Right lobe of liver (tissue), 6 donors: Measurements from ENCODE around the gene GFER. TPM values are rescaled to one million over a fixed set of nuclear protein-coding genes. Genes with fewer than 3 reads are reported as not detected.

Source experiments
- ATAC-seq, 4 donors: fragments of 200-7000 bp; cut with Tn5 transposase; one replicate each; pipeline ENCODE4 v1.9.1; 2020; ENCODE audit warnings: mild to moderate bottlenecking in 4 of 4, moderate library complexity in 4 of 4
- DNase-seq, 3 donors: peaks; one replicate each; pipeline ENCODE4 v3.0.0-alpha.2; 2020
- H3K27ac ChIP-seq, 3 donors: fragments of 200-600 bp; one replicate each; pipeline ENCODE4 v1.8.0; 2022
- H3K27me3 ChIP-seq, 2 donors: fragments of 200-600 bp; one replicate each; pipeline ENCODE4 v1.8.0; 2022
- H3K36me3 ChIP-seq, 4 donors: fragments of 200-600 bp; sonication (generic) in 1 of 4; one replicate each; pipeline versions ENCODE4 v1.5.1 to v1.8.0; 2017 to 2022; ENCODE audit warnings: control low read depth in 1 of 4
- H3K4me1 ChIP-seq, 4 donors: fragments of 200-600 bp; sonication (generic) in 1 of 4; one replicate each; pipeline versions ENCODE4 v1.5.1 to v1.8.0; 2017 to 2022; ENCODE audit warnings: control low read depth in 1 of 4
- H3K4me3 ChIP-seq, 3 donors: fragments of 200-600 bp; one replicate each; pipeline ENCODE4 v1.8.0; 2022
- H3K9me3 ChIP-seq, 4 donors: fragments of 200-600 bp; sonication (generic) in 1 of 4; one replicate each; pipeline versions ENCODE4 v1.5.1 to v1.8.0; 2017 to 2022; ENCODE audit warnings: control low read depth in 1 of 4
- POLR2A ChIP-seq: fragments of 450-650 bp; IDR thresholded peaks from one replicate; pipeline ENCODE4 v1.6.1; 2017; ENCODE audit warnings: antibody characterized with exemption, mild to moderate bottlenecking
- WGBS: methylation state at CpG from one replicate; pipeline ENCODE4 v1.1.6; 2018; ENCODE audit warnings: low coverage, low lambda C conversion rate; ENCODE audit not compliant: insufficient coverage; ENCODE audit errors: missing lambda C conversion rate; 5-methylcytosine and 5-hydroxymethylcytosine counted together
- intact Hi-C, 2 donors: fragments of 100-400 bp; cut with DNase I; formaldehyde crosslinking; loops; one replicate each; pipeline versions ENCODE4 v1.11.2 to v1.14.1; 2022
- total RNA-seq, 6 experiments: library from RNA; depleted of rRNA in 2 of 6; stranded (reverse); fragments of >200 nt in 2 of 6; fragmentation: NEBNext Ultra II Directional in 3 of 6; extraction: Animal tissue kit (Norgen Biotek cat#: 25700) in 3 of 6; gene quantifications; one replicate each; pipeline versions ENCODE4 v1.1.0 to v1.2.4, GENCODE V29; 2016 to 2023
- TF ChIP-seq, protein P1 (sequence below), 4 donors: fragments of 200-600 bp in 3 of 4; fragments of 450-650 bp in 1 of 4; IDR thresholded peaks; one replicate each; pipeline versions ENCODE4 v1.5.1 to v1.8.0; 2016 to 2022; ENCODE audit warnings: antibody characterized with exemption in 4 of 4, mild to moderate bottlenecking in 2 of 4
- donor health status: DM: no; HTN: yes; CAD: no.
- donor health status: DM: no; HTN: no; CAD: no.
- donor health status: DM: no; HTN: no; CAD: no.
- donor health status: DM: no; HTN: yes; CAD: no.
- donor health status: DM: no; HTN: yes; CAD: no.

The GFER gene
- total RNA-seq, 6 experiments from 2014 or later = 16.1 to 18.6 (median 18.0) TPM

DNA sequence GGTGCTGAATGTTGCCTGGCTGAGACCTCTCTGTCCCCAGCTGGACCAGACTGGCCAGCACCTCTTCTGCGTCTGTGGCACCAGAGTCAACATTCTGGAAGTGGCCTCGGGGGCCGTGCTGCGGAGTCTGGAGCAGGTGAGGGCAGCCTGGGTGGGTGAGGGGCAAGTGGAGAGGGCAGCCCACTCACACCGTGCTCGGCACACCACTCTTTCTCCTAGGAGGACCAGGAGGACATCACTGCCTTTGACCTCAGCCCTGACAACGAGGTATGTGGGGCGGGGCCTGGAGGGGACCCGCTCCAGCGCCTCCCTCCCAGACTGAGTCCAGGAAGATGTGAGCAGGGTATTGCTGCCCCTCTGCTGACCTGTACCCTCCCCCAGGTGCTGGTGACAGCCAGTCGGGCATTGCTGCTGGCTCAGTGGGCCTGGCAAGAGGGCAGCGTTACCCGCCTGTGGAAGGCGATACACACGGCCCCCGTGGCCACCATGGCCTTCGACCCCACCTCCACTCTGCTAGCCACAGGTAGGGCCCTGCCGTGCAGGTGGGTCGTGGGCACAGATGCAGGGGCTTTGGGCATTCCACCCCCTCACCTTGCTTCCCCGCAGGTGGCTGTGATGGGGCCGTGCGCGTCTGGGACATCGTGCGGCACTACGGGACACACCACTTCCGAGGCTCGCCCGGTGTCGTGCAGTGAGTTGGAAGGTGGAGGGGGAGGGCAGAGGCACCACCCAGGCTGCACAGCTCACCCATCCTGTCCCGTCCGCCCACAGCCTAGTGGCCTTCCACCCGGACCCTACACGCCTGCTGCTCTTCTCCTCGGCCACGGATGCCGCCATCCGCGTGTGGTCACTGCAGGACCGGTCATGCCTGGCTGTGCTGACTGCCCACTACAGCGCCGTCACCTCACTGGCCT, 9.6 kb upstream of the GFER start:
- no peak for ATAC-seq
- TF ChIP-seq, protein P1, sequence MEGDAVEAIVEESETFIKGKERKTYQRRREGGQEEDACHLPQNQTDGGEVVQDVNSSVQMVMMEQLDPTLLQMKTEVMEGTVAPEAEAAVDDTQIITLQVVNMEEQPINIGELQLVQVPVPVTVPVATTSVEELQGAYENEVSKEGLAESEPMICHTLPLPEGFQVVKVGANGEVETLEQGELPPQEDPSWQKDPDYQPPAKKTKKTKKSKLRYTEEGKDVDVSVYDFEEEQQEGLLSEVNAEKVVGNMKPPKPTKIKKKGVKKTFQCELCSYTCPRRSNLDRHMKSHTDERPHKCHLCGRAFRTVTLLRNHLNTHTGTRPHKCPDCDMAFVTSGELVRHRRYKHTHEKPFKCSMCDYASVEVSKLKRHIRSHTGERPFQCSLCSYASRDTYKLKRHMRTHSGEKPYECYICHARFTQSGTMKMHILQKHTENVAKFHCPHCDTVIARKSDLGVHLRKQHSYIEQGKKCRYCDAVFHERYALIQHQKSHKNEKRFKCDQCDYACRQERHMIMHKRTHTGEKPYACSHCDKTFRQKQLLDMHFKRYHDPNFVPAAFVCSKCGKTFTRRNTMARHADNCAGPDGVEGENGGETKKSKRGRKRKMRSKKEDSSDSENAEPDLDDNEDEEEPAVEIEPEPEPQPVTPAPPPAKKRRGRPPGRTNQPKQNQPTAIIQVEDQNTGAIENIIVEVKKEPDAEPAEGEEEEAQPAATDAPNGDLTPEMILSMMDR (IDR thresholded peaks at IDR 0.05) = no peak
- TF ChIP-seq POLR2A = no peak
- Histone ChIP-seq H3K27me3 (no peaks in the 10 kb centered on the region), H3K9me3 (no peaks in the 10 kb centered on the region), H3K27ac (no peak overlapping the region), H3K4me1 (peaks cover 0 to 17% (median 5%) of the 10 kb centered on the region in 4 donors), H3K4me3 (no peak overlapping the region), H3K36me3 (peaks cover 0 to 33% (median 10%) of the 10 kb centered on the region in 4 donors)
- DNase-seq = peak in 2 of 3 donors; percentile 23 to 56
- intact Hi-C loops = no loop called here
- WGBS = 80% methylated on average over 5 of the region's 42 CpGs

DNA sequence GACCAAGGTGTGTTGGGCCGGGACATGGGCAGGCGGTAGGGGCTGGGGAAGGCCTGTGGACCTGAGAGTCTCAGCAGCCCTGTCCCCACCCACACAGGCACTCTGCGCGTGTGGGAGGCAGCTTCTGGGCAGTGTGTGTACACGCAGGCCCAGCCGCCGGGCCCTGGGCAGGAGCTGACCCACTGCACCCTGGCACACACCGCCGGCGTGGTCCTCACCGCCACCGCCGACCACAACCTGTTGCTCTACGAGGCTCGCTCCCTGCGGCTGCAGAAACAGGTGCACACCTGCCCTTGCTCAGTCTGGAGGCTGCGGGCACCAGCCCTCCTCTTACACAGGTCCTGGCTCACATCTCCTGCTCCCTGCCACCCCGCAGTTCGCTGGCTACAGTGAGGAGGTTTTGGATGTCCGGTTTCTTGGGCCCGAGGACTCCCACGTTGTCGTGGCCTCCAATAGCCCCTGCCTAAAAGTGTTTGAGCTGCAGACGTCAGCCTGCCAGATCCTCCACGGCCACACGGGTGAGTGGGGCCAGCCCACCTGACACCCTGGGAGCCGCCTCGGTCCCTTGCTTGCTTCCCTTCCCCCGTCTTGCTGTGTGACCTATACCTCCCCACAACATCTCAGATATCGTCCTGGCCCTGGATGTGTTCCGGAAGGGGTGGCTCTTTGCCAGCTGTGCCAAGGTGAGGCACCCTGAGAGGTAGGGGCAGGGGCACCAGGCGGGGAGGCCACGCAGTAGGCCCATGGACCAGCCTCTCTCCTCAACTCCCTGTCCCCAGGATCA, 8.4 kb upstream of the GFER start:
- Histone ChIP-seq H3K27me3 (no peaks in the 10 kb centered on the region), H3K4me1 (peaks cover 0 to 17% (median 5%) of the 10 kb centered on the region in 4 donors), H3K9me3 (no peaks in the 10 kb centered on the region), H3K27ac (no peak overlapping the region), H3K36me3 (peaks cover 0 to 33% (median 10%) of the 10 kb centered on the region in 4 donors), H3K4me3 (no peak overlapping the region)
- 89% methylated on average over 12 of the region's 33 CpGs for WGBS
- TF ChIP-seq POLR2A = no peak
- TF ChIP-seq, protein P1 (IDR thresholded peaks at IDR 0.05) = no peak
- DNase-seq (peak in 2 of 3 donors; percentile 21 to 46), ATAC-seq (no peak)
- intact Hi-C loops = no loop called here

DNA sequence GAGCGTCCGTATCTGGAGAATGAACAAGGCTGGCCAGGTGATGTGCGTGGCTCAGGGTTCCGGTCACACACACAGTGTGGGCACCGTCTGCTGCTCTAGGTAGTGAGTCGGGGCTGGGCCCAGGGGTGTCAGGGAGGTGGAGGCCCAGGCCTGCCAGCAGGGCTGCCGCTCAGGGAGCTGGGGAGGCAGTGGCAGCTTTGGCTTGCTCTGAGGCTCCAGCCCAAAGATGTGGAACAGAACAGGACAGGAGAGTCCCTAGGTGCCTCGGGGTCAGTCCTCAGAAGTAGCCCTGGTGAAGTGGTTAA, 7.8 kb upstream of the GFER start:
- DNase-seq = no peak
- H3K9me3 ChIP-seq = no peaks in the 10 kb centered on the region
- intact Hi-C loops = no loop called here
- peaks cover 0 to 33% (median 10%) of the 10 kb centered on the region in 4 donors for H3K36me3 ChIP-seq
- peaks cover 0 to 12% (median 5%) of the 10 kb centered on the region in 4 donors for H3K4me1 ChIP-seq
- no CpG with 5 or more reads among the region's 8 CpGs for WGBS
- H3K27me3 ChIP-seq = no peaks in the 10 kb centered on the region
- no peak for TF ChIP-seq POLR2A
- TF ChIP-seq, protein P1 (IDR thresholded peaks at IDR 0.05) = no peak
- no peak overlapping the region for H3K27ac ChIP-seq
- no peak for ATAC-seq
- no peak overlapping the region for H3K4me3 ChIP-seq

DNA sequence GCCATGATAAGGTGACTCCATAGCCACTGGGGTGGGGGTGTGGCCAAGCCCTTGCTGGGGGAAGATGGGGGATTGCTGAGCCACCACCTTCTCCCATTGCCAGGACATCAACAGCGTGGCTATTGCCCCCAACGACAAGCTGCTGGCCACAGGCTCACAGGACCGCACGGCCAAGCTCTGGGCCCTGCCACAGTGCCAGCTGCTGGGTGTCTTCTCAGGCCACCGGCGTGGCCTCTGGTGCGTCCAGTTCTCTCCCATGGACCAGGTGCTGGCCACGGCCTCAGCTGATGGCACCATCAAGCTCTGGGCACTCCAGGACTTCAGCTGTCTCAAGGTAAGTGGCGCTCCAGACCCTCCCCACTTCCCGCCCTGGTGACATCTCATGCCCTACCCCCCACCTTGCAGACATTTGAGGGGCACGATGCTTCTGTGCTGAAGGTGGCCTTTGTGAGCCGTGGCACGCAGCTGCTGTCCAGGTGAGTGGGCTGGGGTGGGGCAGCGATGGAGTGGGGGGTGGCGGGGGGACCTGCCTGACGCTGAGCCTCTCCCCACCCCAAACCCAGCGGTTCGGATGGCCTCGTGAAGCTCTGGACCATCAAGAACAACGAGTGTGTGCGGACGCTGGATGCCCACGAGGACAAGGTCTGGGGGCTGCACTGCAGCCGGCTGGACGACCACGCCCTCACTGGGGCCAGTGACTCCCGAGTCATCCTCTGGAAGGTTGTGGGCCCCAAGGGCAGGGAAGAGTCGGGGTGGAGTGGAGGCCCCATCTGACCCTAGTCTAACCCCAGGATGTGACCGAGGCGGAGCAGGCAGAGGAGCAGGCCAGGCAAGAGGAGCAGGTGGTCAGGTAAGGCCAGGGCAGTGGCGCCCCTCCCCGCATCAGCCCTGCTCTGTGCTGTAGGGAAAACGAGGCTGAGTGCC, 6.8 kb upstream of the GFER start:
- DNase-seq (no peak), ATAC-seq (no peak)
- 97% methylated on average over 11 of the region's 33 CpGs for WGBS
- peaks cover 0 to 33% (median 10%) of the 10 kb centered on the region in 4 donors for H3K36me3 ChIP-seq
- H3K4me3 ChIP-seq = no peak overlapping the region
- peaks cover 0 to 11% (median 5%) of the 10 kb centered on the region in 4 donors for H3K4me1 ChIP-seq
- no peak overlapping the region for H3K27ac ChIP-seq
- no peaks in the 10 kb centered on the region for H3K27me3 ChIP-seq
- no peaks in the 10 kb centered on the region for H3K9me3 ChIP-seq
- intact Hi-C loops = no loop called here
- TF ChIP-seq, protein P1 (IDR thresholded peaks at IDR 0.05) = no peak
- no peak for TF ChIP-seq POLR2A
